Effector CD4-positive, alpha-beta T cell (primary cell): ENCODE results near the gene APLF.

Source experiments
- DNase-seq: peaks from one replicate; pipeline ENCODE4 v3.0.0-alpha.2; 2020
- total RNA-seq: gene quantifications from one replicate; lab custom pipeline; 2026; lab: John Stamatoyannopoulos, UW

Gene APLF, protein sequence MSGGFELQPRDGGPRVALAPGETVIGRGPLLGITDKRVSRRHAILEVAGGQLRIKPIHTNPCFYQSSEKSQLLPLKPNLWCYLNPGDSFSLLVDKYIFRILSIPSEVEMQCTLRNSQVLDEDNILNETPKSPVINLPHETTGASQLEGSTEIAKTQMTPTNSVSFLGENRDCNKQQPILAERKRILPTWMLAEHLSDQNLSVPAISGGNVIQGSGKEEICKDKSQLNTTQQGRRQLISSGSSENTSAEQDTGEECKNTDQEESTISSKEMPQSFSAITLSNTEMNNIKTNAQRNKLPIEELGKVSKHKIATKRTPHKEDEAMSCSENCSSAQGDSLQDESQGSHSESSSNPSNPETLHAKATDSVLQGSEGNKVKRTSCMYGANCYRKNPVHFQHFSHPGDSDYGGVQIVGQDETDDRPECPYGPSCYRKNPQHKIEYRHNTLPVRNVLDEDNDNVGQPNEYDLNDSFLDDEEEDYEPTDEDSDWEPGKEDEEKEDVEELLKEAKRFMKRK
- 10.1 reads per million, percentile 32 among the genes with 10 or more reads in this experiment for total RNA-seq

GRCh38 chr2:68467077-68467960, at the start of gene APLF, which contains the start of gene FBXO48:
APLF (plus strand) TSS chr2:68467585; CDS start chr2:68467732, 147 bp downstream.
FBXO48 (minus strand) TSS chr2:68467294; CDS start chr2:68465145, 2,149 bp downstream.
- DNase-seq: peak; percentile 97

DNA sequence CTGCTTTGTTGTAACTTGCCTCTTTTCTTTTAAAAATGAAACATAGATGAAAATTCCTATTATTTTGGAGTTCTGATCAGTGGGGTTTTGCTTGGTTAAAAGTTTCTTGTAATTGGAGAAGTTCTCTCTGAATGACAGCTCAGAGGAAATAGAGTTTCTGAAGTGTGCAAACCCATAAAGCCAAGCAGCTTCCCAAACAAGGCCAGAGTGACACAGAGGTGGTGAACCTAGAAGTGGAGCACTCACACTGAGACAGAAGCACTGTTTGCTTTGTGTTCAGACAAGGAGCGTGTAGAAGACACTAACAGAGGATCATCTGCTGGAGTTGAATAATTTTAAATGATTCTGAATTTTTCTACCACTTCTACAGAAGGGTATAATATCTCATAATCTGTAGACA, 49.5 kb upstream of the APLF start:
- DNase-seq: no peak

DNA sequence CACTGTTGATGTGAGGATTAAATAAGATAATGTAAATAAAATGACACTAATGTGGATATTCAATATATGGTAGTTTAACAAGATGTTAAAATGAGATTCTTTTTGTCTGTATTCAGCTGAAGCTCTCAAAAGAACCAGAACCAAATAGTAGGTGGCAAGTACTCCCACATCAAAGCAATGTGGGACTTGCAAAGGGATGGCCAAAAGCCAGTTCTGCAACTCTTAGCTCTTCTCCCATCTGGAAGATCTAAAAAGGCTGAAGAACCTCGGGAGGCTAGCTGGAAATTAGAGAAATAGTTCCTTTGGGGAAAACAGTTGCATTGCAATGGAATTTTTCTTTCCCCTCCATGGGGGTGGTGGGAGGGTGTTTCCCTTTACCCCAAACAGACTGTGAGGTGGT, 49.0 kb upstream of the APLF start:
- no peak for DNase-seq

DNA sequence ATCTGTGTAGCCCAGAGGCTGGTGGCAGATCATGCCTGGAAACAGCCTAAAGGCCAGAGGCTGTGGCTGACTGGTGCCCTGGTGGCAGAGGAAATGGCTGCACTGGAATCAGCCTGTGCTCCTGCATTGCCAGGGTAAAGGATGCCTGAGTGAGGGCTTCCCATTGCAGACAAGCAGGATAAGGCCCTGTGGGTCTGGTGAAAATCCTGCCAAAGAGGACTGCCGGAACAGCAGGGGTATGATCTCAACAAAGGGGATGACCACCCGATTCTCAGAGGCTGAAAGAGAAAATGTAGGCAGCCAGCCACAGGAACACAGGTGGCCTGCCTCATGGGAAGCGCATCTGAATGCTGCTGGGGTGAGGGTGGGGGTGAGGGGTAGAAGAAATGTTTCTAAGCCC, 48.5 kb upstream of the APLF start:
- DNase-seq: no peak

GRCh38 chr2:68420254-68420910, 47.0 kb upstream of the APLF start:
- DNase-seq: no peak

GRCh38 chr2:68423966-68424650, 43.3 kb upstream of the APLF start:
- DNase-seq: no peak

GRCh38 chr2:68425503-68425902, 41.9 kb upstream of the APLF start:
- DNase-seq: no peak

- DNase-seq: no peak
Measured at GRCh38 chr2:68426446-68426845, 40.9 kb upstream of the APLF start.

- no peak for DNase-seq
Measured at GRCh38 chr2:68426848-68427579, 40.4 kb upstream of the APLF start.

DNA sequence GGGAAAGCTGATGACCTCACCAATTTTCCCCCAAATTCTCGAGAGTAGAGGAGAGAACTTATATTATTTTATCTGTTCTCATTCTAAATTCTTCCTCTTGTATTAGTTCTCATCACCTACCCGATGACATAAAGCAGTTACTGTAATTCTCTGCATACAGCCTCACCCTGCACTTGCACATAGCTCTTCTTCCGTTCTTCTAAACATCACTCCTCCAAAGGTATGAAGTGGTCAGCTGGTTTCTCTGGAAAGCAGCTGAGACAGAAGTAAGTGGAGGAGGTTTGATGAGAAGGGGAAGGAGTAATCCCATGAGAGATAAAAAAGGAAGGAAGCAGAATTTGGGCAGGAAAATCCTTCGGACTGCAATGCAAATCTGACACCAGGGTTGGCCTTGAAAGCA, 39.3 kb upstream of the APLF start:
- no peak for DNase-seq

- no peak for DNase-seq
Measured at GRCh38 chr2:68428746-68429145, 38.6 kb upstream of the APLF start.

- no peak for DNase-seq
Measured at GRCh38 chr2:68429311-68429826, 38.0 kb upstream of the APLF start.

DNA sequence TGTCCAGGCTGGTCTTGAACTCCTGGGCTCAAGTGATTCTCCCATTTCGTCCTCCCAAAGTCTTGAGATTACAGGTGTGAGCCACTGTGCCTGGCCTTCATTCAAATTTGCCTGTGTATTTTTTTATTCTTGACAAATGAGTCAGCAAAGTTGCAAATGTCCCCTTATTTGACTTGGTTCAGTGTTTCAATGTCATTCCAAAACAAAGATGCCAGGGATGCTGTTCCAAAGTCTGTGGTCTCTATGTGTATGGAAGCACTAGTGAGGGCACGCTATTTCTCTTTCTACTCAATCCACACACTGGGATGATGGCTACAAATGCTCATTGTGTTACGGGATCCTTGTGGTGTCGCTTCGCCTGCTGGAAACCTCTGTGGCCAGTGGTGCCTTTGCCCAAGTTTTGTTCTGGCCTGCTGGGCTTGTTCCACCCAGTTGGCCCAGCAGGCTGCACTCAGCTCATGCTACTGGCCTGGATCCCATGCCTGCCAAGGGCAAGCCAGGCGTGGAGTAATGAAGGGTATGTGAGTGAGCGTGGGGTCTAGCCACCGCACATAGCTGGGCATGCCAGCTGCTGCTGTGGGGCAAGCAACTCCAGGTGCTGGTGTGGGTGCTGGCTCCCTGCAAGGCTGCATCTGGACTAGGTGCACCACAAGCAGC, 35.9 kb upstream of the APLF start:
- no peak for DNase-seq

DNA sequence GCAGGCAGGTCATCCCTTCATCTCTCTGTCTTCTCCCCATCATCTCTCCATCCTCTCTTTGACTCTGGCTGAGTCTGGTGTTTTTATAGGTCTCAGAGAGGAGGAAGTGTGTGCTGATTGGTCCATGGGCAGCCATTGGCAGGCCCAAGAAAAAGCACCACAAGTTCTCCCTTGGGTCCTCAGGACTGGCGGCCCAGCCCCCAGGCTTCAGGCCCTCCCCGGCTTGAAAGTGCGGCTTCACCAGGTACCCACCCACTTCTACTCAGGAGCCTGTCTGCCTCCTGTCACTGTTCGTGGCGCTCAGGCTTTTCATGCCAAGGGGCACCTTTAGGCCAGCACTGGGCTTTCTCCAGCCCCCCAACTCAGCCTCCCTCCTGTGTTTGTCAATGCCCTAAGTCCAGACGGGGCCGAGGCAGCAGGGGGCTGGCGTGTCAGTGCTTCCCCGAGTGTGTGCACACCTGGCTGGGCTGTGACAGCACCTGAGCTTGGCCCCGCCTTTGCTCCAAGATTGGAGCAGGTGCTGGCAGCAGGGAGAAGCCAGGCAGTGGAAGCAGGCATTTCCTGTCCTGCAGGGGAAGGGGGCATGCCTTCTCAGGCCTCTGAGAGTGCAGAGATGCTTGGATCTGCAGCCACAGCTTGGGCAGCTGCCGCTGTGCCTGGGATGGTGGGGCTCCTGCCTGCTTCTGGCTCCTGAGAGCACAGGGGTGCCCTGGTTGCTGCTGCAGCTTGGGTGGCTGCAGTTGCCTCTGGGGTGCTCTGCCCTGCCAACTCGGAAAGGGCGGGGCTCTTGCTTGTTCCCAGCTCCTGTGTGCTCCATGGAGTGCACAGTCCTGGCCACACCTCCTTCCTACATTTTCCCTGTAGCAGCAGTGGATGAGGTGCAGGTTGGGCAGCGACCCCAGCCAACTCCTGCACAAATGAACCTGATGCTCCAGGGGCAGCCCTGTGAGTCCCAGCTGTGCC, 34.4 kb upstream of the APLF start:
- DNase-seq: no peak

DNA sequence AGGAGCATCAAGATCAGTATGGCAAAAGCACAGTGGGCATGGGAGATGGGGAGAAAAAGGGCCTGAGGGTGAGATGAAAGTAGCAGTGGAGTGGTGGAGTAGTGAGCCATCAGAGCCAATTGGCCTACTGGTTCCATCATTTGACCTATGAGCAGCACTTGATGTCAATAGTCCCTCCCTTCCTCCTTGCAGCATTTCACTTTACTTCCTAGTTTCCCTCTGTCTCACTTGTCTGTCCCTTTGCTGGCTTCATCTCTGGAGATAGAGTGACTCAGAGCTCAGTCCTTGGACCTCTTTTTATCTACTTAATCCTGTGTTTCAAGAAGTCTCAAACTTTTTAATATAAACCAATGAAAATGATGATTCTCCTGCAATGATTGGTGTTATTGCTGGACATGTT, 32.4 kb upstream of the APLF start:
- no peak for DNase-seq

DNA sequence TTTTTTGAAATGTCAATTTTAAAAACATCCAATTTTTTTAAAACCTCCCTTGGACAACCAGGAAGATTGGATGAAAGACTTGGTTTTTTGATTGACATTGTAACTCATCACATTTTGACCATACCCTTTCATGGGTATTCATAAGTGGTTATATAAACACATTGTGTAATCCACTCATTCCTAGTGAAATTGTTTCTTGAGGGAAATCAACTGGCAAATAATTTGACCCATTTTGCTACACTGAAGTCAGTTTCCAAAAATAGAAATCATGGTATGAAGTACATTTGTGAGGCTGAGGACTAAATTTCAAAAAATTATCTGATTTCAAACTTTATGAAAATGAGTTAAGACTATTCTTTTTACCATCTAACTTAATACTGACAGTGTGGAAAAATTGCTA, 31.8 kb upstream of the APLF start:
- no peak for DNase-seq

- DNase-seq: no peak
Measured at GRCh38 chr2:68436270-68436669, 31.1 kb upstream of the APLF start.

- no peak for DNase-seq
Measured at GRCh38 chr2:68438455-68439303, 28.7 kb upstream of the APLF start.
